ENCODE measurements around the gene MAB21L3.

Gene MAB21L3

GRCh38 chr1:116112388-116113140 is 1.4 kb downstream of the MAB21L3 start:
- DNase-seq = no peak

- DNase-seq = no peak
These were observed 2.4 kb downstream of the MAB21L3 start for GRCh38 chr1:116113615-116114014.

GRCh38 chr1:116115476-116116439 is 4.6 kb downstream of the MAB21L3 start:
- no peak for DNase-seq

- no peak for DNase-seq
These were observed 7.3 kb downstream of the MAB21L3 start for GRCh38 chr1:116118471-116118870.

- no peak for DNase-seq
These were observed 8.7 kb downstream of the MAB21L3 start for GRCh38 chr1:116119876-116120275.

- DNase-seq = no peak
These were observed 12.0 kb downstream of the MAB21L3 start for GRCh38 chr1:116122955-116123757.

- no peak for DNase-seq
These were observed 12.8 kb downstream of the MAB21L3 start for GRCh38 chr1:116123837-116124533.

GRCh38 chr1:116125758-116126157 is 14.6 kb downstream of the MAB21L3 start:
- no peak for DNase-seq

GRCh38 chr1:116126281-116126680 is 15.1 kb downstream of the MAB21L3 start:
- DNase-seq = no peak

- DNase-seq = no peak
These were observed 16.1 kb downstream of the MAB21L3 start for GRCh38 chr1:116127123-116127847.

GRCh38 chr1:116127848-116128540 is 16.8 kb downstream of the MAB21L3 start:
- DNase-seq = no peak

- no peak for DNase-seq
These were observed 17.5 kb downstream of the MAB21L3 start for GRCh38 chr1:116128664-116129063.

- no peak for DNase-seq
These were observed 18.3 kb downstream of the MAB21L3 start for GRCh38 chr1:116129537-116129936.

GRCh38 chr1:116130356-116130755 is 19.2 kb downstream of the MAB21L3 start:
- DNase-seq = no peak

- no peak for DNase-seq
These were observed 20.0 kb downstream of the MAB21L3 start for GRCh38 chr1:116131170-116131569.

GRCh38 chr1:116131866-116132605 is 20.8 kb downstream of the MAB21L3 start:
- no peak for DNase-seq

- no peak for DNase-seq
These were observed 22.7 kb downstream of the MAB21L3 start for GRCh38 chr1:116133696-116134475.

- DNase-seq = no peak
These were observed 23.2 kb downstream of the MAB21L3 start for GRCh38 chr1:116134476-116134773.

GRCh38 chr1:116138277-116138792 is 27.1 kb downstream of the MAB21L3 start:
- no peak for DNase-seq
